Activated CD8-positive, alpha-beta memory T cell treated with anti-CD3 and anti-CD28 coated beads, Interleukin-2, amount 10 ng/mL, durations not matched to agents 7 days and 5 days (primary cell): ENCODE measurements around the gene CDX1. TPM values are rescaled to one million over a fixed set of nuclear protein-coding genes. Genes with fewer than 3 reads are reported as not detected.

Source experiments
- ATAC-seq: fragments of 150-1000 bp; cut with Tn5 transposase; one replicate; pipeline ENCODE4 v1.10.0; 2021; ENCODE audit warnings: moderate library complexity
- CTCF ChIA-PET: fragments of 350-600 bp; sonication (Branson Sonifier 250); formaldehyde crosslinking; loops from one replicate; lab custom pipeline; 2021; ENCODE audit warnings: antibody characterized with exemption; lab: Charles Lee
- DNase-seq: peaks from one replicate; pipeline ENCODE4 v3.0.0-alpha.2; 2020
- H3K27ac Mint-ChIP-seq: one replicate; pipeline ENCODE4 v1.8.0; 2021; ENCODE audit warnings: mild to moderate bottlenecking, mixed read lengths
- H3K27me3 Mint-ChIP-seq: one replicate; pipeline ENCODE4 v1.8.0; 2021; ENCODE audit warnings: mixed read lengths
- H3K36me3 Mint-ChIP-seq: one replicate; pipeline ENCODE4 v1.8.0; 2021; ENCODE audit warnings: mild to moderate bottlenecking, mixed read lengths
- H3K4me1 Mint-ChIP-seq: one replicate; pipeline ENCODE4 v1.8.0; 2021; ENCODE audit warnings: mixed read lengths
- H3K4me3 Mint-ChIP-seq: one replicate; pipeline ENCODE4 v1.8.0; 2021; ENCODE audit warnings: mild to moderate bottlenecking, moderate library complexity, mixed read lengths
- H3K9me3 Mint-ChIP-seq: one replicate; pipeline ENCODE4 v1.8.0; 2022; ENCODE audit warnings: low read depth, mixed read lengths
- total RNA-seq, 2 experiments: library from RNA; stranded (reverse); gene quantifications; one replicate each; pipeline ENCODE4 v1.2.3, GENCODE V29; 2021

Gene CDX1
- total RNA-seq, 2 experiments from 2014 or later = not detected

- CTCF ChIA-PET = interaction anchor here (0.7 to 2.2 kb wide), 12 partner anchors 10 to 270 kb away, joined by 3 to 20 read pairs (median 4); no protein-coding TSS in a partner anchor
- ATAC-seq (no peak), DNase-seq (no peak)
- Mint-ChIP-seq H3K27me3 (peaks cover 29% of the 10 kb centered on the region), H3K27ac (no peak overlapping the region), H3K4me3 (no peak overlapping the region), H3K4me1 (peaks cover 3% of the 10 kb centered on the region), H3K36me3 (no peaks in the 10 kb centered on the region), H3K9me3 (no peaks in the 10 kb centered on the region)
Observed at GRCh38 chr5:150163035-150163434, 3.5 kb upstream of the CDX1 start.

- Mint-ChIP-seq H3K36me3 (no peaks in the 10 kb centered on the region), H3K4me3 (no peak overlapping the region), H3K27ac (no peak overlapping the region), H3K27me3 (peaks cover 34% of the 10 kb centered on the region), H3K4me1 (peaks cover 3% of the 10 kb centered on the region), H3K9me3 (no peaks in the 10 kb centered on the region)
- CTCF ChIA-PET = interaction anchor here (0.7 to 2.2 kb wide), 7 partner anchors 9 to 270 kb away, joined by 3 to 20 read pairs (median 7); no protein-coding TSS in a partner anchor
- DNase-seq (no peak), ATAC-seq (no peak)
Observed at GRCh38 chr5:150163547-150164059, 3.0 kb upstream of the CDX1 start.

DNA sequence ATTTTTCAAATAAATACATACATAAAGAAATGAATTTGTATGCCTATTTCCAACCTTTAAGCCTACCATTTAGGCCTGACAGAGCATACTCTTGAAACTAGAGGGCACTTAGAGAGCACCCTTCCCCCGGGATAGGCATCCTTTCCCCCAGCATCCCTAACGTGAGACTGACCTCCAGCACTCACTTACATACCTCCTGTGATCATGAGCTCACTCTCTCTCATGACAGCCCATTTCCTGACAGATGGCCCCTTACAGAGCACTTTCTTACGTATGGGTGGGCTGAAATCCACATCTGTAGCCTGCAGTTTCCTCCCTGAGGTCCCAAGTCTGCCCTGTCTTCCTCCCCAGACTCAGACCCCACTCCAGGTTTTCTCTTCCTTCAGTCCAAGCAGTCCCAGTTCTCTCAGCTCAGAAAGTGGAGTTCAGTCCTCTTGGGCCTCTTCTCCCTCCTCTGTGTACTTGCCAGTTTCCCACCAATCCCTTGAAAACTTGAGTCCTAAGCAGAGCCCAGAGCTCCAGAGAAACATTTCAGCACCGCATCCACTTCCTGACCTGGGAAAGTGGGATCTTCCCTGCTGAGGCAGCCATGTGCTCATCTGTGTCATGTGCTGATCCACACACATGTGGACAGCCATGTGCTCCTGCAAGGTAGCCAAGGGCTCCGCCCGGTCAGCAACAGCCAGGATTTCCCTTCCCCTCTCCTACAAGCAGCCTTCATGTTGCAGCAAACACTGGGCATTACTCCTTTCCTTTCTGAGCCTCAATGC lies 2.2 kb upstream of the CDX1 start:
- no peak for DNase-seq
- H3K9me3 Mint-ChIP-seq = no peaks in the 10 kb centered on the region
- CTCF ChIA-PET = interaction anchor here (0.8 to 2.0 kb wide), 3 partner anchors 9 to 54 kb away, joined by 3 to 13 read pairs (median 6); no protein-coding TSS in a partner anchor
- no peak overlapping the region for H3K4me3 Mint-ChIP-seq
- H3K27ac Mint-ChIP-seq = peak overlapping the region; percentile 11
- peaks cover 42% of the 10 kb centered on the region for H3K27me3 Mint-ChIP-seq
- peaks cover 3% of the 10 kb centered on the region for H3K4me1 Mint-ChIP-seq
- no peaks in the 10 kb centered on the region for H3K36me3 Mint-ChIP-seq
- no peak for ATAC-seq

DNA sequence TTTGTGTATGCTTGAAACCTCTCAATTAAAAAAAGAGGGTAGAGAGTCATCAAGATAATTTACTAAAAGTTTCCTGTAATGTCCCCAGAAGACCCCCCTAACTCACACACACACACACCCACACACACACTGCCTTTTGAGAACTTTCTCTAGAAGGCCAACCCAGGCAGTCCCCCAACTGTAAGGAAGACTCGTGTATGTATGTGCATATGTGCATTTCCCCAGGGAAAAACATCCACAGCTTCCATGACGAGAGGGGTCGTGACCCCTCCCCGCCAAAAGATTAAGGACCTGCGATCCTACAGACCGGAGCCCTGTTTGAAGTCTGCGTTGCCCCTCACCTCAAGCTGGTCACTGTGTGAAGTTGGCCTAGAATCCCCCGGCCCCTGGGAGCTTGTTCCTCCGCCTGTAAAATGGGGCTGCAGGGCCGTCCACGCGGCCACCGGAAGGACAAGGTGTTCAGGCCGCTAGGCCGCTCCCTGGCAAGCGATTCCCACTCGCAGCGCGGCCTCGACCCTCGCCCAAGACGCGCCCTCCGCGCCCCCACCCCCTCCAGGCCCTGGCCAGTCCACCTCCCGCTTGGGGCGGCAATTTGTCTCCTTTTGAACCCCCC lies 435 bp upstream of the CDX1 start:
- peaks cover 2% of the 10 kb centered on the region for H3K4me1 Mint-ChIP-seq
- no peaks in the 10 kb centered on the region for H3K36me3 Mint-ChIP-seq
- no peak overlapping the region for H3K4me3 Mint-ChIP-seq
- no peak overlapping the region for H3K27ac Mint-ChIP-seq
- CTCF ChIA-PET = interaction anchor here (1.6 kb wide), 1 partner anchor 9 kb away, joined by 6 read pairs; no protein-coding TSS in a partner anchor
- ATAC-seq (no peak), DNase-seq (no peak)
- peaks cover 59% of the 10 kb centered on the region for H3K27me3 Mint-ChIP-seq
- H3K9me3 Mint-ChIP-seq = no peaks in the 10 kb centered on the region

- H3K27ac Mint-ChIP-seq = no peak overlapping the region
- H3K4me1 Mint-ChIP-seq = no peaks in the 10 kb centered on the region
- ATAC-seq = no peak
- H3K4me3 Mint-ChIP-seq = no peak overlapping the region
- no peak for DNase-seq
- CTCF ChIA-PET = interaction anchor here (1.6 kb wide), 1 partner anchor 10 kb away, joined by 8 read pairs; no protein-coding TSS in a partner anchor
- peaks cover 63% of the 10 kb centered on the region for H3K27me3 Mint-ChIP-seq
- H3K9me3 Mint-ChIP-seq = no peaks in the 10 kb centered on the region
- H3K36me3 Mint-ChIP-seq = no peaks in the 10 kb centered on the region
Observed at GRCh38 chr5:150167512-150167850, 903 bp downstream of the CDX1 start.

GRCh38 chr5:150167908-150168307 lies 1.3 kb downstream of the CDX1 start:
- Mint-ChIP-seq H3K4me1 (no peaks in the 10 kb centered on the region), H3K36me3 (no peaks in the 10 kb centered on the region), H3K9me3 (no peaks in the 10 kb centered on the region), H3K27ac (no peak overlapping the region), H3K4me3 (no peak overlapping the region), H3K27me3 (peaks cover 63% of the 10 kb centered on the region)
- CTCF ChIA-PET = interaction anchor here (1.0 to 1.6 kb wide), 3 partner anchors 9 to 50 kb away, joined by 3 to 8 read pairs (median 4); no protein-coding TSS in a partner anchor
- DNase-seq (no peak), ATAC-seq (no peak)

GRCh38 chr5:150168864-150169263 lies 2.3 kb downstream of the CDX1 start:
- Mint-ChIP-seq H3K27me3 (peaks cover 72% of the 10 kb centered on the region), H3K27ac (no peak overlapping the region), H3K4me3 (no peak overlapping the region), H3K4me1 (no peaks in the 10 kb centered on the region), H3K9me3 (no peaks in the 10 kb centered on the region), H3K36me3 (no peaks in the 10 kb centered on the region)
- CTCF ChIA-PET = interaction anchor here (1.0 to 1.6 kb wide), 3 partner anchors 9 to 50 kb away, joined by 3 to 8 read pairs (median 4); no protein-coding TSS in a partner anchor
- ATAC-seq (no peak), DNase-seq (no peak)

GRCh38 chr5:150172145-150172544 lies 5.6 kb downstream of the CDX1 start:
- no peak overlapping the region for H3K4me3 Mint-ChIP-seq
- no peaks in the 10 kb centered on the region for H3K36me3 Mint-ChIP-seq
- ATAC-seq = no peak
- H3K9me3 Mint-ChIP-seq = no peaks in the 10 kb centered on the region
- H3K27ac Mint-ChIP-seq = no peak overlapping the region
- no peaks in the 10 kb centered on the region for H3K4me1 Mint-ChIP-seq
- CTCF ChIA-PET = interaction anchor here (1.0 to 3.8 kb wide), 4 partner anchors 8 to 42 kb away, joined by 3 to 18 read pairs (median 6); no protein-coding TSS in a partner anchor
- DNase-seq = no peak
- H3K27me3 Mint-ChIP-seq = peaks cover 62% of the 10 kb centered on the region

GRCh38 chr5:150172556-150172955 lies 6.0 kb downstream of the CDX1 start:
- DNase-seq (no peak), ATAC-seq (no peak)
- H3K27ac Mint-ChIP-seq = no peak overlapping the region
- no peaks in the 10 kb centered on the region for H3K4me1 Mint-ChIP-seq
- H3K9me3 Mint-ChIP-seq = no peaks in the 10 kb centered on the region
- CTCF ChIA-PET = interaction anchor here (0.6 to 3.8 kb wide), 5 partner anchors 8 to 260 kb away, joined by 3 to 18 read pairs (median 4); no protein-coding TSS in a partner anchor
- H3K4me3 Mint-ChIP-seq = no peak overlapping the region
- H3K27me3 Mint-ChIP-seq = peaks cover 60% of the 10 kb centered on the region
- H3K36me3 Mint-ChIP-seq = no peaks in the 10 kb centered on the region

- H3K36me3 Mint-ChIP-seq = no peaks in the 10 kb centered on the region
- no peaks in the 10 kb centered on the region for H3K9me3 Mint-ChIP-seq
- CTCF ChIA-PET = interaction anchor here (0.6 to 3.8 kb wide), 6 partner anchors 9 to 263 kb away, joined by 3 to 18 read pairs (median 4); partner anchors contain the start of gene PDGFRB
- ATAC-seq (no peak), DNase-seq (no peak)
- peaks cover 54% of the 10 kb centered on the region for H3K27me3 Mint-ChIP-seq
- no peak overlapping the region for H3K27ac Mint-ChIP-seq
- no peak overlapping the region for H3K4me3 Mint-ChIP-seq
- H3K4me1 Mint-ChIP-seq = no peaks in the 10 kb centered on the region
Observed at GRCh38 chr5:150173161-150173560, 6.6 kb downstream of the CDX1 start.

GRCh38 chr5:150174285-150174684 lies 7.7 kb downstream of the CDX1 start:
- H3K27ac Mint-ChIP-seq = no peak overlapping the region
- H3K27me3 Mint-ChIP-seq = peaks cover 48% of the 10 kb centered on the region
- CTCF ChIA-PET = interaction anchor here (0.6 to 3.8 kb wide), 8 partner anchors 9 to 674 kb away, joined by 3 to 33 read pairs (median 6); partner anchors contain the start of gene PDGFRB
- no peak for ATAC-seq
- no peaks in the 10 kb centered on the region for H3K4me1 Mint-ChIP-seq
- H3K36me3 Mint-ChIP-seq = no peaks in the 10 kb centered on the region
- DNase-seq = no peak
- no peak overlapping the region for H3K4me3 Mint-ChIP-seq
- H3K9me3 Mint-ChIP-seq = no peaks in the 10 kb centered on the region

- peaks cover 40% of the 10 kb centered on the region for H3K27me3 Mint-ChIP-seq
- no peaks in the 10 kb centered on the region for H3K9me3 Mint-ChIP-seq
- H3K4me1 Mint-ChIP-seq = no peaks in the 10 kb centered on the region
- DNase-seq = no peak
- H3K27ac Mint-ChIP-seq = no peak overlapping the region
- no peaks in the 10 kb centered on the region for H3K36me3 Mint-ChIP-seq
- ATAC-seq = no peak
- no peak overlapping the region for H3K4me3 Mint-ChIP-seq
- CTCF ChIA-PET = interaction anchor here (0.8 to 3.2 kb wide), 13 partner anchors 10 to 176 kb away, joined by 3 to 33 read pairs (median 3); partner anchors contain the start of gene PDGFRB
Observed at GRCh38 chr5:150175076-150175475, 8.5 kb downstream of the CDX1 start.

DNA sequence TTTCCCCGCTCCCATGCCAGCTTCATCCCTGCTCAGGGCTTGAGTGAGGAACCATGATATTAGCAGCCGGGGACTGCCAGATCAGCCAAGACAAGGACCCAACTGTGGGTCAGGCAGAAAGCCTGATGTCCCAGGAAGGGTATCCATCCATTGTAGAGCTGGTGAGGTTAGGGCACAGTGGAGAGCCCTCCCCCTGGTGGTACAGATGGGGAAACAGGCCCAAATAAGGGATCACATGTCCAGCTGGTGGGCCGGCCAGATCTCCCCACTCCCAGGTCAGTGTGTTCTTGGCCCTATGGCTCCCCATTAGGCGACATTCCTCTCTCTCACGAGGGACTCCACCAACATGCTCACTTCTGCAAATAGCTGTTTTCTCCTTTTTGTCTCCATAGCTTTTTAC lies 9.0 kb downstream of the CDX1 start:
- no peaks in the 10 kb centered on the region for H3K9me3 Mint-ChIP-seq
- CTCF ChIA-PET = interaction anchor here (0.6 to 3.2 kb wide), 17 partner anchors 10 to 176 kb away, joined by 3 to 33 read pairs (median 3); partner anchors contain the start of gene PDGFRB

More for the DNA sequence above, 9.0 kb downstream of the CDX1 start:
- no peaks in the 10 kb centered on the region for H3K36me3 Mint-ChIP-seq
- DNase-seq = no peak
- ATAC-seq = peak; percentile 61
- no peak overlapping the region for H3K4me3 Mint-ChIP-seq
- no peak overlapping the region for H3K27ac Mint-ChIP-seq
- H3K4me1 Mint-ChIP-seq = no peaks in the 10 kb centered on the region
- peaks cover 35% of the 10 kb centered on the region for H3K27me3 Mint-ChIP-seq
